ENCODE measurements around the gene C10orf62.
"Not testable (repeated sequence)": the region's sequence is repeated elsewhere in the genome, so short reads cannot be mapped to it uniquely, and the experiment has no call there.

Gene C10orf62

DNA sequence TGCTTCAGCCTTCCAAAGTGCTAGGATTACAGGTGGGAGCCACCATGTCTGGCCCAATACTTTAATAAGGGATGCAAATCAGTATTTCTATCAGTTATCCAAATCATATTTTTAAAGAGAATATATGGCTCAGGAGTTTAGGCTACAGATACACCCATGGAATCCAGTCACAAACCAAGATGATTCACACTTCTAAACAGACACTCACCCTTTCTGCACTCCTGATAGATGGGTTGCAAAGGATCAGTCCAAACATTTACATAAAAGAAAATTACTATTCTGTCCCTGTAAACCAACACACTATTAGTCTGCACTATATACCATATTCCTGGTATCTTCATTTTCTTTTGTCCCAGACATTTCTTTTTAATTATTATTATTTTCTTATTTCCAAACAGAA is 41.6 kb downstream of the C10orf62 start:
- Histone ChIP-seq H3K36me3 (ENCODE audit: control insufficient read depth in 2 of 2, insufficient read depth in 2 of 2, low read length in 2 of 2) (no peaks in the 10 kb centered on the region), H3K4me1 (ENCODE audit: control insufficient read depth, insufficient read depth, low read length) (peaks cover 6% of the 10 kb centered on the region), H3K27me3 (ENCODE audit: control insufficient read depth in 1 of 2, insufficient read depth in 2 of 2, low read length in 2 of 2) (no peaks in the 10 kb centered on the region)

DNA sequence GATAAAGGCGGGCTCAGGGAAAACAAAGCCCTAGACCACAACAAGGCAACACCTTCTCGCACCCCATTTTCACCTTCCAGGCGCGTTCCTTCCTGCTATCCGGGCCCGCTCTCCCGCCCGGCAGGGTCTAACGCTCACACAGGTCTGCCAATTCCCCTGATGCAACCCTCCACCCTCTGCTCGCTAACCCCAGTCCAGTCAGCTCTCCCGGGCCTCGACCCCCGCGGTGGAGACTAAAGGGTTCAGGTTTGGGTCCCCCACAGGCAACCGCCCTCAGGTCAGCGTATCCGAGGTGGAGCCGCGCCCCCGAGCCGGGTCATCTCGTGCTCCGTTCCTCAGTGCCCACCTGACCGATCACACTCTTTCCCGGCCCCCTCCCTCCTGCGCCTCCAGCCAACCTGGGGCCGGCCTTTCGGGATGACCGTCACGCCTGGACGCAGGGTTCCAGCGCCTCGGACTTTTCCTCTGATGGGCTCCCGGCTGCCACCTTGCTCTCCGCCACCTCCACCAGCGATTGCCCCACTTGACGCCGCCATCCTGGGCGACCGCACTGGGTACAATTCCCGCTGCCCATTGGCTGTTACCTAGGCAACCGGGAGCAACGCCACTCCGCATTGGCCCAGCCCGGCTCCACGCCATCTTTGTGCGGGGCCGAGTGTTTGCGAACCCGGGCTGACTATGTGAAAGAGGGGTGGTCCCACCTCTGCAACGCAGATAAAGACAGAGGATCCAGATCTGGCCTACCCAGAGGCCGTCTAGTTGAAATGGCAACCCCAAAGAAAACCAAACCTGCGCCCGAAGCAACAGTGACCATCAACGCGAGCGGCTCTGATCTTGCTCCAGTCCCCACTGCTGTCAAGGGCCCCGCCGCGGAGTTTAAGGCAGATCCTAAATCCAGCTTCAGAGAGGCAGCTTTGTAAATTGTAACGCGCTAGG is 43.7 kb downstream of the C10orf62 start, which contains the start of gene MORN4:
MORN4 (minus strand) TSS at position 552 of the 936 bp plus-strand sequence. CDS start 13,847 bp downstream, outside the sequence.
- peak within 1 kb of the TSS; percentile 66 to 81 for H3K9ac ChIP-seq (ENCODE audit: low read length in 2 of 2)
- no peaks in the 10 kb centered on the region for H3K27me3 ChIP-seq (ENCODE audit: control insufficient read depth in 1 of 2, insufficient read depth in 2 of 2, low read length in 2 of 2)
- peaks cover 6% of the 10 kb centered on the region for H3K4me1 ChIP-seq (ENCODE audit: control insufficient read depth, insufficient read depth, low read length)
- H3K36me3 ChIP-seq (ENCODE audit: control insufficient read depth in 2 of 2, insufficient read depth in 2 of 2, low read length in 2 of 2) = no peaks in the 10 kb centered on the region
- peak within 1 kb of the TSS; percentile 18 for H3K27ac ChIP-seq (ENCODE audit: low read length)
- H3K4me3 ChIP-seq (ENCODE audit: low read length in 2 of 2) = peak within 1 kb of the TSS; percentile 76 to 90
- H3K9me3 ChIP-seq (ENCODE audit: control insufficient read depth in 2 of 2, low read length in 2 of 2) = no peaks in the 10 kb centered on the region

More for the DNA sequence above, 41.6 kb downstream of the C10orf62 start:
- H3K9ac ChIP-seq (ENCODE audit: low read length in 2 of 2) = no peak overlapping the region
- H3K9me3 ChIP-seq (ENCODE audit: control insufficient read depth in 2 of 2, low read length in 2 of 2) = no peaks in the 10 kb centered on the region
- H3K4me3 ChIP-seq (ENCODE audit: low read length in 2 of 2) = no peak overlapping the region
- H3K27ac ChIP-seq (ENCODE audit: low read length) = no peak overlapping the region

- Histone ChIP-seq H3K27me3 (ENCODE audit: control insufficient read depth in 1 of 2, insufficient read depth in 2 of 2, low read length in 2 of 2) (no peaks in the 10 kb centered on the region), H3K36me3 (ENCODE audit: control insufficient read depth in 2 of 2, insufficient read depth in 2 of 2, low read length in 2 of 2) (no peaks in the 10 kb centered on the region), H3K4me3 (ENCODE audit: low read length in 2 of 2) (peak overlapping the region; percentile 76 to 90), H3K9ac (ENCODE audit: low read length in 2 of 2) (peak overlapping the region; percentile 64 to 66), H3K9me3 (ENCODE audit: control insufficient read depth in 2 of 2, low read length in 2 of 2) (no peaks in the 10 kb centered on the region), H3K4me1 (ENCODE audit: control insufficient read depth, insufficient read depth, low read length) (peaks cover 6% of the 10 kb centered on the region), H3K27ac (ENCODE audit: low read length) (peak overlapping the region; percentile 18)
Measured at GRCh38 chr10:97633921-97634320, 44.4 kb downstream of the C10orf62 start.

DNA sequence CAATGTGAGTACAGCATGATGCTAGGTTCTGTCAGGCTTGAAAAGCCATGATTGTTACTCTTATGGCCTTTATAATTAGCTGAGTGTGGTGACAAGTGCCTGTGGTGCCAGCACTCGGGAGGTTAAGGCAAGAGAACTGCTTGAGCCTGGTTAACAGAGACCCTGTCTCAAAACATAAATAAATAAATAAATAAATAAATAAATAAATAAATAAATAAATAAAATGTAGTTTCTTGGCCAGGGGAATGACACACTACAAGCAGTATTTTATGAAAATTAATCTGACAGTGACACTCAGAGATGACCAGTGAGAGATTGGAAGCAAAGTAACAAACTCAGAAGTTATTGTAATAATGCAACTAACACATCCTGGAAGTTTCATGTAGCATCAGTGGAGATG is 46.1 kb downstream of the C10orf62 start:
- H3K27ac ChIP-seq (ENCODE audit: low read length) = no peak overlapping the region
- no peak overlapping the region for H3K9ac ChIP-seq (ENCODE audit: low read length in 2 of 2)
- H3K9me3 ChIP-seq (ENCODE audit: control insufficient read depth in 2 of 2, low read length in 2 of 2) = no peaks in the 10 kb centered on the region
- no peaks in the 10 kb centered on the region for H3K27me3 ChIP-seq (ENCODE audit: control insufficient read depth in 1 of 2, insufficient read depth in 2 of 2, low read length in 2 of 2)
- H3K4me3 ChIP-seq (ENCODE audit: low read length in 2 of 2) = no peak overlapping the region
- peaks cover 6% of the 10 kb centered on the region for H3K4me1 ChIP-seq (ENCODE audit: control insufficient read depth, insufficient read depth, low read length)
- no peaks in the 10 kb centered on the region for H3K36me3 ChIP-seq (ENCODE audit: control insufficient read depth in 2 of 2, insufficient read depth in 2 of 2, low read length in 2 of 2)

DNA sequence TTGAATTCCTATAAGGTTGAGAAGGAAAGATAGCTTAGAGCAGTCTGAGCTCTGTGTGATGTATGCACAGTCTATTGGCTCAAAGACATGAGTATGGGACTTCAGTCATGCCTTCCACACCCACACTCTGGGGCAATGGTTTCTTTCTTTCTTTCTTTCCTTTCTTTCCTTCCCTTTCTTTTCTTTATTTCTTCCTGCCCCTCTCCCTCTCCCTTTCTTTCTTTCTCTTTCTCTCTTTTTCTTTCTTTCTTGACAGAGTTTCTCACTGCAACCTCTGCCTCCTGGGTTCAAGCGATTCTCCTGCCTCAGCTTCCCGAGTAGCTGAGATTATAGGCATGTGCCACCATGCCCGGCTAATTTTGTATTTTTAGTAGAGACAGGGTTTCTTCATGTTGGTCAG is 49.6 kb downstream of the C10orf62 start:
- not testable (repeated sequence) for H3K4me3 ChIP-seq (ENCODE audit: low read length in 2 of 2); H3K9me3 ChIP-seq (ENCODE audit: control insufficient read depth in 2 of 2, low read length in 2 of 2); H3K36me3 ChIP-seq (ENCODE audit: control insufficient read depth in 2 of 2, insufficient read depth in 2 of 2, low read length in 2 of 2); H3K9ac ChIP-seq (ENCODE audit: low read length in 2 of 2); H3K27me3 ChIP-seq (ENCODE audit: control insufficient read depth in 1 of 2, insufficient read depth in 2 of 2, low read length in 2 of 2); H3K27ac ChIP-seq (ENCODE audit: low read length)
- peaks cover 12% of the 10 kb centered on the region for H3K4me1 ChIP-seq (ENCODE audit: control insufficient read depth, insufficient read depth, low read length)

GRCh38 chr10:97640174-97640867 is 50.8 kb downstream of the C10orf62 start, which contains the start of gene PI4K2A:
Gene PI4K2A (plus strand): TSS chr10:97640671. CDS start chr10:97640743, 72 bp downstream.
- H3K36me3 ChIP-seq (ENCODE audit: control insufficient read depth in 2 of 2, insufficient read depth in 2 of 2, low read length in 2 of 2) = peaks cover 0 to 10% of the 10 kb centered on the region in 2 donors
- H3K4me1 ChIP-seq (ENCODE audit: control insufficient read depth, insufficient read depth, low read length) = peaks cover 12% of the 10 kb centered on the region
- H3K9ac ChIP-seq (ENCODE audit: low read length in 2 of 2) = peak within 1 kb of the TSS; percentile 93 to 97
- H3K27ac ChIP-seq (ENCODE audit: low read length) = peak within 1 kb of the TSS; percentile 67
- H3K27me3 ChIP-seq (ENCODE audit: control insufficient read depth in 1 of 2, insufficient read depth in 2 of 2, low read length in 2 of 2) = no peaks in the 10 kb centered on the region
- no peaks in the 10 kb centered on the region for H3K9me3 ChIP-seq (ENCODE audit: control insufficient read depth in 2 of 2, low read length in 2 of 2)
- peak within 1 kb of the TSS; percentile 85 to 87 for H3K4me3 ChIP-seq (ENCODE audit: low read length in 2 of 2)

Measured in stomach smooth muscle (tissue), 2 donors.